Sigmoid colon (tissue), 4 donors: ENCODE results near the gene SUSD1.

Source experiments
- CTCF ChIP-seq, 4 experiments: fragments of 450-650 bp in 3 of 4; fragments of 200-600 bp in 1 of 4; IDR thresholded peaks; one replicate each; pipeline ENCODE4 v1.5.1; 2016 to 2019; ENCODE audit warnings: antibody characterized with exemption in 4 of 4, mild to moderate bottlenecking in 3 of 4, moderate library complexity in 2 of 4
- EP300 ChIP-seq, 4 donors: sonication (generic); formaldehyde crosslinking; IDR thresholded peaks; one replicate each; pipeline ENCODE4 v1.6.1; 2017; ENCODE audit warnings: antibody characterized with exemption in 4 of 4
- POLR2AphosphoS5 ChIP-seq, 4 donors: sonication (generic); formaldehyde crosslinking; IDR thresholded peaks; one replicate each; pipeline ENCODE4 v1.6.1; 2017; ENCODE audit warnings: antibody characterized with exemption in 4 of 4

- no peak for TF ChIP-seq CTCF (IDR thresholded peaks at IDR 0.05)
- peak in 2 of 4 donors; percentile 50 to 75 for TF ChIP-seq POLR2AphosphoS5 (IDR thresholded peaks at IDR 0.05)
- TF ChIP-seq EP300 (IDR thresholded peaks at IDR 0.05), result peak in 1 of 4 donors; percentile 29
These were observed 124.3 kb downstream of the SUSD1 start for GRCh38 chr9:112050544-112051475.
